GM23248 (cell line): ENCODE results near the gene PLAU.

Experiments used
- EZH2 ChIP-seq: fragments of 200-600 bp; sonication (generic); IDR thresholded peaks from 2 replicates; pipeline ENCODE4 v1.6.1; 2018; ENCODE audit warnings: antibody characterized with exemption, mild to moderate bottlenecking; ENCODE audit not compliant: insufficient read depth, poor library complexity, severe bottlenecking
- EZH2phosphoT487 ChIP-seq: fragments of 200-600 bp; sonication (generic); IDR thresholded peaks from 2 replicates; pipeline ENCODE4 v1.6.1; 2018; ENCODE audit warnings: antibody characterized with exemption, moderate library complexity, mild to moderate bottlenecking, low read depth; ENCODE audit not compliant: insufficient read depth

GRCh38 chr10:73884017-73884416 is 26.9 kb upstream of the PLAU start:
- TF ChIP-seq EZH2phosphoT487, result no peak
- no peak for TF ChIP-seq EZH2
